Measurements from ENCODE around the gene BST2. TPM values are rescaled to one million over a fixed set of nuclear protein-coding genes. Genes with fewer than 3 reads are reported as not detected.
A peak's percentile ranks its signal among the peaks of the same experiment; 100 is the strongest.

BST2 gene
- total and polyA plus RNA-seq, 9 of the 15 experiments (the other 6 are each of a cell fraction or from before 2014, with no cell fraction given): 11.2 to 232 (median 151) TPM

- TF ChIP-seq PRMT5 (CRISPR knock-in tag; IDR thresholded peaks at IDR 0.05) (no peak), FOXM1 (IDR thresholded peaks at IDR 0.05; ENCODE audit: low read depth) (no peak), FOXM1 (CRISPR knock-in tag; IDR thresholded peaks at IDR 0.05; ENCODE audit: low read depth) (no peak), E4F1 (CRISPR knock-in tag; IDR thresholded peaks at IDR 0.05; ENCODE audit: borderline replicate concordance) (no peak), NEUROD1 (IDR thresholded peaks at IDR 0.05; ENCODE audit: borderline replicate concordance, low read depth, low read length, partially characterized antibody) (peak; percentile 8), NBN (IDR thresholded peaks at IDR 0.05; ENCODE audit: low read depth) (no peak), ETV6 (IDR thresholded peaks at IDR 0.05; ENCODE audit: borderline replicate concordance in 1 of 2, low read depth in 2 of 2, low read length in 1 of 2) (no peak), ETV6 (CRISPR knock-in tag; IDR thresholded peaks at IDR 0.05; ENCODE audit: borderline replicate concordance) (no peak), ELF4 (CRISPR knock-in tag; IDR thresholded peaks at IDR 0.05) (no peak), MLLT1 (IDR thresholded peaks at IDR 0.05) (no peak), MAZ (CRISPR knock-in tag; conservative IDR thresholded peaks at IDR 0.05 in 1 of 2, IDR thresholded peaks at IDR 0.05 in 1 of 2) (no peak), KDM1A (IDR thresholded peaks at IDR 0.05) (peak in 1 of 2 experiments; percentile 49; a peak in 2 of 4 replicates), RERE (CRISPR knock-in tag; IDR thresholded peaks at IDR 0.05; ENCODE audit: borderline replicate concordance) (no peak), KLF16 (IDR thresholded peaks at IDR 0.05) (no peak), CBFA2T3 (IDR thresholded peaks at IDR 0.05) (peak; percentile 27; the same call in 1 of the 2 replicates), ZNF586 (CRISPR knock-in tag; conservative IDR thresholded peaks at IDR 0.05) (no peak), PTTG1 (tag; IDR thresholded peaks at IDR 0.05; ENCODE audit: low read depth) (no peak)
Observed at GRCh38 chr19:17406046-17406886, 836 bp upstream of the BST2 start (continued).
